GM18867 (cell line): ENCODE results near the gene VPS13C.

Experiments
- ATAC-seq: cut with Tn5 transposase; IDR thresholded peaks from one replicate; pipeline ENCODE4 v1.9.1; 2021; ENCODE audit warnings: mild to moderate bottlenecking, moderate library complexity; ENCODE audit not compliant: unreplicated experiment

Gene VPS13C

GRCh38 chr15:61871926-61872522, 188.2 kb downstream of the VPS13C start:
- no peak for ATAC-seq

- ATAC-seq, result no peak
Observed at GRCh38 chr15:61869656-61870055, 190.6 kb downstream of the VPS13C start.

- ATAC-seq, result no peak
Observed at GRCh38 chr15:61861962-61862361, 198.3 kb downstream of the VPS13C start.

- no peak for ATAC-seq
Observed at GRCh38 chr15:61857169-61857829, 202.9 kb downstream of the VPS13C start.

- no peak for ATAC-seq
Observed at GRCh38 chr15:61856295-61856694, 204.0 kb downstream of the VPS13C start.

- no peak for ATAC-seq
Observed at GRCh38 chr15:61853195-61853594, 207.1 kb downstream of the VPS13C start.

GRCh38 chr15:61851955-61852354, 208.3 kb downstream of the VPS13C start:
- no peak for ATAC-seq

- no peak for ATAC-seq
Observed at GRCh38 chr15:61849447-61849846, 210.8 kb downstream of the VPS13C start.

- no peak for ATAC-seq
Observed at GRCh38 chr15:61841466-61841865, 218.8 kb downstream of the VPS13C start.

- ATAC-seq, result no peak
Observed at GRCh38 chr15:61840090-61840489, 220.2 kb downstream of the VPS13C start.

GRCh38 chr15:61839546-61839945, 220.7 kb downstream of the VPS13C start:
- no peak for ATAC-seq

- ATAC-seq, result no peak
Observed at GRCh38 chr15:61835496-61836106, 224.6 kb downstream of the VPS13C start.

- no peak for ATAC-seq
Observed at GRCh38 chr15:61835029-61835428, 225.2 kb downstream of the VPS13C start.

- no peak for ATAC-seq
Observed at GRCh38 chr15:61834076-61834697, 226.1 kb downstream of the VPS13C start.

GRCh38 chr15:61832223-61832622, 228.0 kb downstream of the VPS13C start:
- no peak for ATAC-seq

- no peak for ATAC-seq
Observed at GRCh38 chr15:61831505-61831921, 228.7 kb downstream of the VPS13C start.

- no peak for ATAC-seq
Observed at GRCh38 chr15:61830536-61831330, 229.5 kb downstream of the VPS13C start.

- ATAC-seq, result no peak
Observed at GRCh38 chr15:61829514-61829889, 230.7 kb downstream of the VPS13C start.

- no peak for ATAC-seq
Observed at GRCh38 chr15:61828860-61829513, 231.3 kb downstream of the VPS13C start.

- no peak for ATAC-seq
Observed at GRCh38 chr15:61828008-61828407, 232.2 kb downstream of the VPS13C start.

- ATAC-seq, result no peak
Observed at GRCh38 chr15:61827131-61827530, 233.1 kb downstream of the VPS13C start.
